Hepatocyte (in vitro differentiated cells): ENCODE results near the gene MRPL16.

ENCODE experiments used
- EZH2 ChIP-seq: fragments of 200-600 bp; sonication (generic); IDR thresholded peaks from 2 replicates; pipeline ENCODE4 v1.6.1; 2016; ENCODE audit warnings: antibody characterized with exemption, mild to moderate bottlenecking, borderline replicate concordance
- EZH2phosphoT487 ChIP-seq: fragments of 200-600 bp; sonication (generic); IDR thresholded peaks from one replicate; pipeline ENCODE4 v1.6.1; 2018; ENCODE audit warnings: antibody characterized with exemption, mild to moderate bottlenecking, low read depth, moderate library complexity; ENCODE audit not compliant: unreplicated experiment, severe bottlenecking
- TF ChIP-seq, protein P1 (sequence below): fragments of 200-600 bp; sonication (generic); IDR thresholded peaks from 2 replicates; pipeline ENCODE4 v1.5.1; 2016; ENCODE audit warnings: antibody characterized with exemption, mild to moderate bottlenecking; ENCODE audit not compliant: poor library complexity

- TF ChIP-seq, protein P1, sequence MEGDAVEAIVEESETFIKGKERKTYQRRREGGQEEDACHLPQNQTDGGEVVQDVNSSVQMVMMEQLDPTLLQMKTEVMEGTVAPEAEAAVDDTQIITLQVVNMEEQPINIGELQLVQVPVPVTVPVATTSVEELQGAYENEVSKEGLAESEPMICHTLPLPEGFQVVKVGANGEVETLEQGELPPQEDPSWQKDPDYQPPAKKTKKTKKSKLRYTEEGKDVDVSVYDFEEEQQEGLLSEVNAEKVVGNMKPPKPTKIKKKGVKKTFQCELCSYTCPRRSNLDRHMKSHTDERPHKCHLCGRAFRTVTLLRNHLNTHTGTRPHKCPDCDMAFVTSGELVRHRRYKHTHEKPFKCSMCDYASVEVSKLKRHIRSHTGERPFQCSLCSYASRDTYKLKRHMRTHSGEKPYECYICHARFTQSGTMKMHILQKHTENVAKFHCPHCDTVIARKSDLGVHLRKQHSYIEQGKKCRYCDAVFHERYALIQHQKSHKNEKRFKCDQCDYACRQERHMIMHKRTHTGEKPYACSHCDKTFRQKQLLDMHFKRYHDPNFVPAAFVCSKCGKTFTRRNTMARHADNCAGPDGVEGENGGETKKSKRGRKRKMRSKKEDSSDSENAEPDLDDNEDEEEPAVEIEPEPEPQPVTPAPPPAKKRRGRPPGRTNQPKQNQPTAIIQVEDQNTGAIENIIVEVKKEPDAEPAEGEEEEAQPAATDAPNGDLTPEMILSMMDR = no peak
- TF ChIP-seq EZH2 = no peak
- TF ChIP-seq EZH2phosphoT487 = no peak
Measured at GRCh38 chr11:59833602-59834001, 23.0 kb upstream of the MRPL16 start.
